HepG2 (cell line): ENCODE data around the gene C9. TPM values are rescaled to one million over a fixed set of nuclear protein-coding genes. Genes with fewer than 3 reads are reported as not detected.

Experiments used
- ATAC-seq: fragments of 200-7000 bp; cut with Tn5 transposase; 3 replicates; pipeline ENCODE4 v1.9.1; 2020; ENCODE audit warnings: mild to moderate bottlenecking, moderate library complexity
- BruUV-seq: library from RNA; stranded (reverse); fragments of 400-500 nt; replicated peaks from 2 replicates; lab custom pipeline; 2021; lab: Mats Ljungman, UMichigan
- CTCF ChIA-PET: fragments of 300-600 bp; formaldehyde crosslinking; extraction: SDS; loops from one replicate; lab custom pipeline; 2021; ENCODE audit warnings: low total read pairs, inconsistent platforms, low intra/inter-chr PET ratio; lab: Yijun Ruan, JAX
- POLR2A ChIA-PET: fragments of 350-600 bp; sonication (Branson Sonifier 250); formaldehyde crosslinking; loops from one replicate; lab custom pipeline; 2020; ENCODE audit warnings: antibody characterized with exemption, inconsistent platforms; lab: Yijun Ruan, JAX
- DNase-seq: peaks from one replicate; pipeline ENCODE4 v3.0.0-alpha.2; 2015; ENCODE audit warnings: low spot score
- FAIRE-seq: peaks from 3 replicates; lab custom pipeline; 2011; peaks lifted over from hg19 to GRCh38; lab: Jason Lieb, UNC
- H2AFZ ChIP-seq: one replicate; pipeline ENCODE4 v1.6.1; 2011; ENCODE audit warnings: low read length, inconsistent platforms
- H3K27ac ChIP-seq: fragments of 300-600 bp; 3 replicates; pipeline ENCODE4 v1.8.0; 2011; ENCODE audit warnings: mixed run types, mild to moderate bottlenecking, mixed read lengths, low read length, inconsistent platforms; ENCODE audit not compliant: insufficient read depth; ENCODE audit errors: extremely low read length
- H3K27me3 ChIP-seq, 2 experiments: fragments of 200-600 bp in 1 of 2; 2 replicates in 1 of 2; 3 replicates in 1 of 2; pipeline versions ENCODE4 v1.6.0 to v1.8.0; 2011; ENCODE audit warnings: low read length in 2 of 2, mild to moderate bottlenecking in 2 of 2, moderate library complexity in 2 of 2, inconsistent platforms in 1 of 2; ENCODE audit not compliant: insufficient read depth in 2 of 2, control insufficient read depth in 1 of 2
- H3K36me3 ChIP-seq, 2 experiments: fragments of 200-600 bp in 1 of 2; replicated peaks in 1 of 2; 2 replicates in 1 of 2; 3 replicates in 1 of 2; pipeline versions ENCODE4 v1.5.1 to v1.8.0; 2011; ENCODE audit warnings: low read length in 2 of 2, inconsistent platforms in 1 of 2; ENCODE audit not compliant: insufficient read depth in 2 of 2, control insufficient read depth in 1 of 2
- H3K4me1 ChIP-seq: 2 replicates; pipeline ENCODE4 v1.5.1; 2012; ENCODE audit warnings: low read length, inconsistent platforms; ENCODE audit not compliant: insufficient read depth
- H3K4me2 ChIP-seq: 2 replicates; pipeline ENCODE4 v1.6.0; 2011; ENCODE audit warnings: low read depth, low read length, inconsistent platforms
- H3K4me3 ChIP-seq, 3 experiments: fragments of 200-600 bp in 1 of 3; sonication (generic), shearing (Covaris generic) in 1 of 3; replicated peaks in 1 of 3; 2 replicates each; pipeline ENCODE4 v1.5.1; 2011 to 2016; ENCODE audit warnings: low read length in 3 of 3, inconsistent platforms in 2 of 3, low read depth in 2 of 3, mild to moderate bottlenecking in 2 of 3, control low read depth in 1 of 3, mixed read lengths in 1 of 3; ENCODE audit not compliant: insufficient read depth in 1 of 3
- H3K79me2 ChIP-seq: one replicate; pipeline ENCODE4 v1.6.1; 2011; ENCODE audit warnings: low read length, inconsistent platforms; ENCODE audit not compliant: insufficient read depth
- H3K9ac ChIP-seq: 2 replicates; pipeline ENCODE4 v1.6.0; 2011; ENCODE audit warnings: mild to moderate bottlenecking, low read depth, low read length, inconsistent platforms; ENCODE audit not compliant: insufficient read depth
- H3K9me3 ChIP-seq: 2 replicates; pipeline ENCODE4 v1.5.1; 2012; ENCODE audit warnings: mild to moderate bottlenecking, low read length
- H4K20me1 ChIP-seq: 2 replicates; pipeline ENCODE4 v1.6.0; 2011; ENCODE audit warnings: inconsistent platforms, mild to moderate bottlenecking, low read length, moderate library complexity; ENCODE audit not compliant: insufficient read depth
- ATM ChIP-seq: fragments of 450-650 bp; IDR thresholded peaks from 2 replicates; pipeline ENCODE4 v1.7.1; 2017; ENCODE audit warnings: mild to moderate bottlenecking, borderline replicate concordance
- JUNB ChIP-seq: sonication (generic); formaldehyde crosslinking; IDR thresholded peaks from 2 replicates; pipeline ENCODE4 v1.8.0; 2022; ENCODE audit warnings: missing genetic modification reagents, mild to moderate bottlenecking, borderline replicate concordance
- KAT2B ChIP-seq: fragments of 150-350 bp; IDR thresholded peaks from 2 replicates; pipeline ENCODE4 v1.6.1; 2014; ENCODE audit warnings: low read depth, low read length, borderline replicate concordance
- MED1 ChIP-seq: sonication (generic); formaldehyde crosslinking; IDR thresholded peaks from 2 replicates; pipeline ENCODE4 v1.4.0; 2020; ENCODE audit warnings: missing genetic modification reagents
- U2AF1 ChIP-seq: fragments of 200-400 bp; formaldehyde crosslinking; optimal IDR thresholded peaks from 2 replicates; pipeline ENCODE3; 2017; ENCODE audit warnings: mild to moderate bottlenecking, low read depth, low read length
- ZBTB3 ChIP-seq: sonication (generic); formaldehyde crosslinking; IDR thresholded peaks from 2 replicates; pipeline ENCODE4 v1.4.0; 2020; ENCODE audit warnings: low read depth, mild to moderate bottlenecking, moderate library complexity, missing genetic modification reagents, borderline replicate concordance
- ZFP36L2 ChIP-seq: sonication (generic); formaldehyde crosslinking; IDR thresholded peaks from 2 replicates; pipeline ENCODE4 v1.4.0; 2020; ENCODE audit warnings: missing genetic modification reagents
- ZFX ChIP-seq: sonication (generic); formaldehyde crosslinking; IDR thresholded peaks from 2 replicates; pipeline ENCODE4 v1.4.0; 2020; ENCODE audit warnings: mild to moderate bottlenecking, low read depth, missing genetic modification reagents, moderate library complexity
- ZNF12 ChIP-seq: sonication (generic); formaldehyde crosslinking; IDR thresholded peaks from 2 replicates; pipeline ENCODE4 v1.5.0; 2020; ENCODE audit warnings: missing genetic modification reagents
- ZNF136 ChIP-seq: sonication (generic); formaldehyde crosslinking; IDR thresholded peaks from 2 replicates; pipeline ENCODE4 v1.8.1; 2022; ENCODE audit warnings: low read depth, mild to moderate bottlenecking, moderate library complexity, missing genetic modification reagents
- ZNF160 ChIP-seq: sonication (generic); formaldehyde crosslinking; IDR thresholded peaks from 2 replicates; pipeline ENCODE4 v1.8.0; 2022; ENCODE audit warnings: mild to moderate bottlenecking, inconsistent platforms, missing genetic modification reagents
- ZNF331 ChIP-seq: sonication (generic); formaldehyde crosslinking; IDR thresholded peaks from 2 replicates; pipeline ENCODE4 v1.4.0; 2020; ENCODE audit warnings: missing genetic modification reagents
- ZNF543 ChIP-seq: sonication (generic); formaldehyde crosslinking; IDR thresholded peaks from 2 replicates; pipeline ENCODE4 v1.4.0; 2020; ENCODE audit warnings: mild to moderate bottlenecking, missing genetic modification reagents
- ZNF761 ChIP-seq: sonication (generic); formaldehyde crosslinking; conservative IDR thresholded peaks from 2 replicates; pipeline ENCODE4 v1.4.0; 2020; ENCODE audit warnings: mild to moderate bottlenecking, missing genetic modification reagents
- WGBS: methylation state at CpG from one replicate; pipeline ENCODE4 v1.1.6; 2017; ENCODE audit warnings: low lambda C conversion rate; 5-methylcytosine and 5-hydroxymethylcytosine counted together
- in situ Hi-C: cut with HindIII; loops from 2 replicates; pipeline ENCODE4 v1.10.0; 2017; ENCODE audit warnings: low pct_unique_long_range_greater_than_20kb; ENCODE audit not compliant: extremely low pct_ligation_motif_present
- intact Hi-C: fragments of 100-400 bp; cut with micrococcal nuclease; formaldehyde crosslinking; loops from one replicate; pipeline ENCODE4 v1.10.0; 2022; ENCODE audit not compliant: unreplicated experiment
- polyA plus RNA-seq, 8 experiments: library from polyadenylated mRNA; depleted of rRNA in 3 of 8; stranded (reverse) in 7 of 8; unstranded in 1 of 8; fragments of >200 nt; fragmentation: Illumina TruSeq in 4 of 8; extraction: Trizol in 4 of 8; gene quantifications; 2 replicates each; pipeline versions ENCODE4 v1.2.1 to v1.2.3, GENCODE V29; 2011 to 2016; ENCODE audit warnings: low read depth in 4 of 8, missing spikeins in 1 of 8, mixed read lengths in 1 of 8; ENCODE audit not compliant: insufficient read depth in 1 of 8
- total RNA-seq, 5 experiments: library from RNA; depleted of rRNA; stranded (reverse); fragments of >200 nt; fragmentation: Illumina TruSeq; extraction: Trizol; gene quantifications; 2 replicates each; pipeline ENCODE4 v1.2.3, GENCODE V29; 2016; ENCODE audit warnings: low read depth in 1 of 5

Gene C9
- total and polyA plus RNA-seq, 2 of the 13 experiments (the other 11 are each of a cell fraction or from before 2014, with no cell fraction given): not detected

DNA sequence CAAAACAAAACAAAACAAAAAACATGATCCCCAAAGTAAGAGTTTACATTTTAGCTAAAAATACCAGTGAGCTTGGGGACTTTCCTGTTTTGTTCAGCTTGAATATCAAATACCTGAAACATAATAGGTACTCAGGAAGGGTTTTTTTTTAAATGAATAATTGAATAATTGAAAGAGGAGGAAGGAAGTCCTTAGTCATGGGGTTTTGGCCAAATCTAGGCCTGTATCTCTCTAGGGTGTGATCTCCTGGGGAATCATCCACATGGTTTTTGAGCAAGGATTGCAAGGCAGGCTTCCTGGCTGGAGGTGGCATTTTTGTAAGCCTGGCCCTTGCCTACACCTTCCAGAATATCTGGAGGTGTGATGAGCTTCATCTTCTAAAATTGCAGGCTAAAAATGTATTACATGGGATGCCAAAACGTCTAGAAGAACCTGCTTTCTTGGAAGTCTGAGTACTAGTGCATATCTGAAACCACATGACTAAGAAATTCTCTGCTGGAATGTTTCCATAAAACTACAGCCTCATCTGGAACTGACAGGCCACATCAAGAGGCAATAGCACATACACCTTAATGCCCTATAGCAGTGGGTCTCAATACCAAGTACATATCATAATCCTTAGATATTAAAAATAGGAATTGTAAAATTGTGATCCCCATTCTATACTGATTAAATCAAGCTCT, 10.4 kb downstream of the C9 start:
- ChIA-PET POLR2A (no interaction called here), CTCF (no interaction called here)
- no peak overlapping the region for H2AFZ ChIP-seq
- H3K4me1 ChIP-seq: no peaks in the 10 kb centered on the region
- ATAC-seq: no peak
- WGBS: 0% methylated on average over 1 of the region's 1 CpG
- in situ Hi-C loops: no loop called here
- H3K27me3 ChIP-seq: no peaks in the 10 kb centered on the region
- no peak overlapping the region for H3K4me3 ChIP-seq
- no peak overlapping the region for H3K27ac ChIP-seq
- no peak for FAIRE-seq
- TF ChIP-seq ZBTB3 (CRISPR knock-in tag) (no peak), KAT2B (no peak), ZFP36L2 (CRISPR knock-in tag) (no peak), ZNF761 (CRISPR knock-in tag) (no peak), U2AF1 (no peak), ATM (no peak), ZNF331 (CRISPR knock-in tag) (no peak), ZNF136 (CRISPR knock-in tag) (no peak), ZNF160 (CRISPR knock-in tag) (no peak), ZNF543 (CRISPR knock-in tag) (no peak), ZNF12 (CRISPR knock-in tag) (no peak), JUNB (no peak), MED1 (no peak), ZFX (CRISPR knock-in tag) (no peak)
- TF ChIP-seq, all 625 proteins: peak for 0
- H3K4me2 ChIP-seq: no peak overlapping the region
- no TSS peak for BruUV-seq
- no peaks in the 10 kb centered on the region for H3K79me2 ChIP-seq
- peaks cover 4% of the 10 kb centered on the region; the same call in 1 of the 2 replicates for H3K9me3 ChIP-seq
- no peak for DNase-seq
- intact Hi-C loops: no loop called here
- no peak overlapping the region for H3K9ac ChIP-seq
- no peaks in the 10 kb centered on the region for H3K36me3 ChIP-seq
- H4K20me1 ChIP-seq: no peaks in the 10 kb centered on the region
